IMR-90 (cell line): Measurements from ENCODE around the gene TMPRSS9. TPM values are rescaled to one million over a fixed set of nuclear protein-coding genes. Genes with fewer than 3 reads are reported as not detected.
"Not testable (repeated sequence)": the region's sequence is repeated elsewhere in the genome, so short reads cannot be mapped to it uniquely, and the experiment has no call there.

Experiments used
- ATAC-seq: fragments of 200-7000 bp; cut with Tn5 transposase; 2 replicates; pipeline ENCODE4 v1.9.1; 2020; ENCODE audit warnings: low read depth, mild to moderate bottlenecking, moderate library complexity
- BruUV-seq: library from RNA; stranded (reverse); fragments of 400-500 nt; replicated peaks from 2 replicates; lab custom pipeline; 2021; lab: Mats Ljungman, UMichigan
- CTCF ChIA-PET: fragments of 300-600 bp; formaldehyde crosslinking; extraction: SDS; loops from one replicate; lab custom pipeline; 2021; ENCODE audit warnings: antibody characterized with exemption; lab: Yijun Ruan, JAX
- POLR2A ChIA-PET: fragments of 300-600 bp; sonication (Branson Sonifier 250); formaldehyde crosslinking; loops from one replicate; lab custom pipeline; 2022; ENCODE audit warnings: antibody characterized with exemption; ENCODE audit not compliant: unreplicated experiment; lab: Charles Lee
- DNase-seq: peaks from one replicate; pipeline ENCODE4 v3.0.0; 2013
- H2AFZ ChIP-seq: replicated peaks from 2 replicates; pipeline ENCODE3; 2013; ENCODE audit warnings: low read length, mild to moderate bottlenecking; ENCODE audit not compliant: poor library complexity
- H2AK5ac ChIP-seq: 2 replicates; pipeline ENCODE4 v1.6.1; 2013; ENCODE audit warnings: low read depth, low read length, inconsistent platforms
- H2AK9ac ChIP-seq: replicated peaks from 2 replicates; pipeline ENCODE3; 2013; ENCODE audit warnings: mild to moderate bottlenecking, low read depth, low read length, moderate library complexity; ENCODE audit not compliant: poor library complexity
- H2BK120ac ChIP-seq: 2 replicates; pipeline ENCODE4 v1.6.1; 2013; ENCODE audit warnings: low read depth, low read length, inconsistent platforms
- H2BK15ac ChIP-seq: 3 replicates; pipeline ENCODE4 v1.6.1; 2013; ENCODE audit warnings: low read depth, low read length, inconsistent platforms
- H2BK20ac ChIP-seq: 2 replicates; pipeline ENCODE4 v1.6.1; 2013; ENCODE audit warnings: low read depth, mild to moderate bottlenecking, inconsistent platforms, low read length, moderate library complexity
- H2BK5ac ChIP-seq: 2 replicates; pipeline ENCODE4 v1.6.1; 2013; ENCODE audit warnings: mild to moderate bottlenecking, low read depth, low read length, inconsistent platforms; ENCODE audit not compliant: poor library complexity, severe bottlenecking
- H3K14ac ChIP-seq: replicated peaks from 2 replicates; pipeline ENCODE4 v1.6.1; 2013; ENCODE audit warnings: low read depth, low read length, inconsistent platforms
- H3K18ac ChIP-seq: 2 replicates; pipeline ENCODE4 v1.6.1; 2013; ENCODE audit warnings: low read depth, low read length, control low read depth
- H3K23ac ChIP-seq: 2 replicates; pipeline ENCODE4 v1.6.1; 2013; ENCODE audit warnings: low read depth, low read length, inconsistent platforms
- H3K27ac ChIP-seq: 2 replicates; pipeline ENCODE4 v1.5.1; 2013; ENCODE audit warnings: mild to moderate bottlenecking, control low read depth, low read length; ENCODE audit not compliant: insufficient read depth
- H3K27me3 ChIP-seq: 2 replicates; pipeline ENCODE4 v1.6.1; 2013; ENCODE audit warnings: low read length; ENCODE audit not compliant: control insufficient read depth, insufficient read depth
- H3K36me3 ChIP-seq: 2 replicates; pipeline ENCODE4 v1.6.1; 2013; ENCODE audit warnings: low read length, mixed read lengths; ENCODE audit not compliant: control insufficient read depth, insufficient read depth
- H3K4ac ChIP-seq: 2 replicates; pipeline ENCODE4 v1.6.1; 2013; ENCODE audit warnings: low read depth, low read length, inconsistent platforms
- H3K4me1 ChIP-seq: 2 replicates; pipeline ENCODE4 v1.6.1; 2013; ENCODE audit warnings: low read length, mixed read lengths; ENCODE audit not compliant: control insufficient read depth, insufficient read depth
- H3K4me2 ChIP-seq: 2 replicates; pipeline ENCODE4 v1.6.1; 2013; ENCODE audit warnings: low read depth, mild to moderate bottlenecking, control low read depth, low read length, moderate library complexity
- H3K4me3 ChIP-seq: 2 replicates; pipeline ENCODE4 v1.5.1; 2013; ENCODE audit warnings: low read depth, mild to moderate bottlenecking, control low read depth, low read length, moderate library complexity; ENCODE audit not compliant: insufficient read depth
- H3K56ac ChIP-seq: 2 replicates; pipeline ENCODE4 v1.6.1; 2013; ENCODE audit warnings: low read length, inconsistent platforms; ENCODE audit not compliant: insufficient read depth; ENCODE audit errors: extremely low read depth
- H3K79me1 ChIP-seq, 2 experiments: 2 replicates each; pipeline ENCODE4 v1.6.1; 2013; ENCODE audit warnings: low read length in 2 of 2, inconsistent platforms in 1 of 2, low read depth in 1 of 2
- H3K9ac ChIP-seq: 2 replicates; pipeline ENCODE4 v1.6.1; 2013; ENCODE audit warnings: low read depth, low read length, control low read depth
- H3K9me1 ChIP-seq: 2 replicates; pipeline ENCODE4 v1.6.1; 2013; ENCODE audit warnings: low read length, inconsistent platforms; ENCODE audit not compliant: insufficient read depth
- H3K9me3 ChIP-seq: 2 replicates; pipeline ENCODE4 v1.6.1; 2013; ENCODE audit warnings: low read length; ENCODE audit not compliant: control insufficient read depth, insufficient read depth
- H4K20me1 ChIP-seq: 2 replicates; pipeline ENCODE4 v1.6.1; 2013; ENCODE audit warnings: low read length, inconsistent platforms; ENCODE audit not compliant: insufficient read depth
- H4K5ac ChIP-seq: 2 replicates; pipeline ENCODE4 v1.6.1; 2013; ENCODE audit warnings: mild to moderate bottlenecking, low read depth, low read length, control low read depth
- H4K8ac ChIP-seq, 2 experiments: 2 replicates each; pipeline ENCODE4 v1.6.1; 2013; ENCODE audit warnings: low read depth in 2 of 2, low read length in 2 of 2, control low read depth in 1 of 2, inconsistent platforms in 1 of 2
- H4K91ac ChIP-seq: 2 replicates; pipeline ENCODE4 v1.6.1; 2013; ENCODE audit warnings: low read depth, low read length, inconsistent platforms; ENCODE audit not compliant: insufficient read depth
- WGBS, 2 experiments: methylation state at CpG; one replicate each; pipeline versions ENCODE4 v1.1.5 to v1.1.7; 2013; ENCODE audit warnings: missing lambda C conversion rate in 2 of 2; ENCODE audit not compliant: insufficient read length in 1 of 2; ENCODE audit errors: extremely low coverage in 2 of 2; 5-methylcytosine and 5-hydroxymethylcytosine counted together
- dilution Hi-C: fragments of 300-500 bp; cut with HindIII; formaldehyde crosslinking; loops from one replicate; pipeline ENCODE4 v1.14.3; 2018; ENCODE audit warnings: low sequenced_read_pairs; ENCODE audit not compliant: unreplicated experiment
- in situ Hi-C: fragments of 300-500 bp; cut with MboI; formaldehyde crosslinking; loops from 3 replicates; pipeline ENCODE4 v1.14.3; 2019; ENCODE audit warnings: low sequenced_read_pairs, inconsistent platforms, mixed read lengths
- intact Hi-C: fragments of 100-400 bp; cut with micrococcal nuclease; formaldehyde crosslinking; loops from 2 replicates; pipeline ENCODE4 v1.10.0; 2022
- polyA plus RNA-seq, 3 experiments: library from polyadenylated mRNA; depleted of rRNA; stranded (reverse); fragments of >200 nt; gene quantifications; 2 replicates each; pipeline ENCODE4 v1.2.3, GENCODE V29; 2012; ENCODE audit warnings: low replicate concordance in 1 of 3
- total RNA-seq: library from RNA; depleted of rRNA; stranded (reverse); fragments of >200 nt; gene quantifications from 2 replicates; pipeline ENCODE4 v1.2.3, GENCODE V29; 2012

The TMPRSS9 gene
- total and polyA plus RNA-seq, 2 of the 4 experiments (the other 2 are of a cell fraction), result not detected

- H3K14ac ChIP-seq, H2BK120ac ChIP-seq, dilution Hi-C loops, H3K18ac ChIP-seq, H3K4me3 ChIP-seq, H3K4me1 ChIP-seq, H4K20me1 ChIP-seq, H3K9ac ChIP-seq, H3K4me2 ChIP-seq, H4K8ac ChIP-seq, CTCF ChIA-PET, H2BK20ac ChIP-seq, ATAC-seq, POLR2A ChIA-PET, H2BK5ac ChIP-seq, H3K9me1 ChIP-seq, H3K4ac ChIP-seq, H3K27ac ChIP-seq, H3K23ac ChIP-seq, intact Hi-C loops, BruUV-seq, H3K56ac ChIP-seq, H3K9me3 ChIP-seq, H2AFZ ChIP-seq, DNase-seq, H3K27me3 ChIP-seq, H2BK15ac ChIP-seq, H3K79me1 ChIP-seq, H2AK9ac ChIP-seq, H2AK5ac ChIP-seq, H4K91ac ChIP-seq, H4K5ac ChIP-seq, H3K36me3 ChIP-seq: not testable (repeated sequence)
- in situ Hi-C loops, result loop anchor here (10.0 kb wide), 1 partner anchor 241 kb away; the partner anchor contains the start of gene AP3D1
- WGBS, 2 experiments, result 88% methylated on average over 6 of the region's 18 CpGs; no CpG with 5 or more reads in 1 of the 2 experiments
These were observed 35.3 kb downstream of the TMPRSS9 start for GRCh38 chr19:2395293-2395829.

GRCh38 chr19:2397173-2397572, 37.1 kb downstream of the TMPRSS9 start:
- dilution Hi-C loops, H3K9ac ChIP-seq, H3K9me1 ChIP-seq, H3K18ac ChIP-seq, H3K27me3 ChIP-seq, H2BK15ac ChIP-seq, H3K14ac ChIP-seq, H4K8ac ChIP-seq, DNase-seq, H2AFZ ChIP-seq, H3K4me3 ChIP-seq, H3K9me3 ChIP-seq, H4K91ac ChIP-seq, H3K23ac ChIP-seq, H3K27ac ChIP-seq, H2AK5ac ChIP-seq, ATAC-seq, H3K4ac ChIP-seq, H3K79me1 ChIP-seq, intact Hi-C loops, H3K36me3 ChIP-seq, H4K5ac ChIP-seq, BruUV-seq, H2AK9ac ChIP-seq, H2BK20ac ChIP-seq, H3K4me2 ChIP-seq, POLR2A ChIA-PET, H2BK5ac ChIP-seq, H3K56ac ChIP-seq, H3K4me1 ChIP-seq, CTCF ChIA-PET, H4K20me1 ChIP-seq, H2BK120ac ChIP-seq: not testable (repeated sequence)
- WGBS, 2 experiments, result 80% methylated on average over 1 of the region's 7 CpGs; no CpG with 5 or more reads in 1 of the 2 experiments
- in situ Hi-C loops, result loop anchor here (10.0 kb wide), 1 partner anchor 242 kb away; the partner anchor contains the start of gene AP3D1
